Fibroblast of lung (primary cell): Measurements from ENCODE around the gene NHERF2. TPM values are rescaled to one million over a fixed set of nuclear protein-coding genes. Genes with fewer than 3 reads are reported as not detected.

Experiments
- DNase-seq, 2 donors: peaks; one replicate each; pipeline versions ENCODE4 v3.0.0 to v3.0.0-alpha.2; 2010; ENCODE audit warnings: low read depth in 2 of 2
- H2AFZ ChIP-seq: 2 replicates; pipeline ENCODE4 v1.5.1; 2012; ENCODE audit warnings: low read length, control low read depth, inconsistent platforms
- H3K27ac ChIP-seq: 2 replicates; pipeline ENCODE4 v1.5.1; 2011; ENCODE audit warnings: low read length, control low read depth; ENCODE audit not compliant: insufficient read depth
- H3K27me3 ChIP-seq: 2 replicates; pipeline ENCODE4 v1.5.1; 2011; ENCODE audit warnings: mild to moderate bottlenecking, low read length; ENCODE audit not compliant: control insufficient read depth, insufficient read depth
- H3K36me3 ChIP-seq: 2 replicates; pipeline ENCODE4 v1.5.1; 2011; ENCODE audit warnings: low read length; ENCODE audit not compliant: control insufficient read depth, insufficient read depth
- H3K4me1 ChIP-seq: 2 replicates; pipeline ENCODE4 v1.5.1; 2011; ENCODE audit warnings: low read length; ENCODE audit not compliant: control insufficient read depth, insufficient read depth; ENCODE audit errors: extremely low read depth
- H3K4me2 ChIP-seq: 2 replicates; pipeline ENCODE4 v1.5.1; 2011; ENCODE audit warnings: low read length, control low read depth; ENCODE audit not compliant: insufficient read depth; ENCODE audit errors: extremely low read depth
- H3K4me3 ChIP-seq, 4 experiments: fragments of 200-600 bp in 1 of 4; sonication (generic) in 1 of 4; replicated peaks in 1 of 4; 2 replicates each; pipeline ENCODE4 v1.5.1; 2011 to 2016; ENCODE audit warnings: low read length in 4 of 4, low read depth in 3 of 4, mild to moderate bottlenecking in 3 of 4, control low read depth in 2 of 4, inconsistent platforms in 1 of 4, mixed read lengths in 1 of 4; ENCODE audit not compliant: insufficient read depth in 1 of 4; ENCODE audit errors: control extremely low read depth in 1 of 4
- H3K79me2 ChIP-seq: 2 replicates; pipeline ENCODE4 v1.5.1; 2012; ENCODE audit warnings: mild to moderate bottlenecking, low read length, inconsistent platforms; ENCODE audit not compliant: control insufficient read depth, insufficient read depth
- H3K9ac ChIP-seq: 2 replicates; pipeline ENCODE4 v1.5.1; 2011; ENCODE audit warnings: mild to moderate bottlenecking, low read length, control low read depth; ENCODE audit not compliant: insufficient read depth
- H3K9me3 ChIP-seq: 2 replicates; pipeline ENCODE4 v1.5.1; 2012; ENCODE audit warnings: low read depth, low read length; ENCODE audit not compliant: control insufficient read depth, insufficient read depth
- H4K20me1 ChIP-seq: 2 replicates; pipeline ENCODE4 v1.5.1; 2011; ENCODE audit warnings: low read length; ENCODE audit not compliant: control insufficient read depth, insufficient read depth; ENCODE audit errors: extremely low read depth
- CTCF ChIP-seq, 2 donors: IDR thresholded peaks in 1 of 2; conservative IDR thresholded peaks in 1 of 2; 1 replicate in 1 of 2; 2 replicates in 1 of 2; pipeline ENCODE4 v1.5.1; 2011 to 2012; ENCODE audit warnings: low read length in 2 of 2, control low read depth in 1 of 2, inconsistent platforms in 1 of 2, low read depth in 1 of 2, mild to moderate bottlenecking in 1 of 2
- EZH2 ChIP-seq: IDR thresholded peaks from 2 replicates; pipeline ENCODE4 v1.5.1; 2012; ENCODE audit warnings: low read length, control low read depth, mild to moderate bottlenecking; ENCODE audit errors: missing control alignments
- polyA plus RNA-seq, 2 donors: library from polyadenylated mRNA; depleted of rRNA in 1 of 2; stranded (reverse) in 1 of 2; unstranded in 1 of 2; fragments of >200 nt; gene quantifications; 2 replicates each; pipeline ENCODE4 v1.2.1, GENCODE V29; 2011 to 2012; ENCODE audit warnings: missing spikeins in 1 of 2
- total RNA-seq: library from RNA; depleted of rRNA; stranded (reverse); fragments of >200 nt; gene quantifications from 2 replicates; pipeline ENCODE4 v1.2.1, GENCODE V29; 2014

Gene NHERF2
- total and polyA plus RNA-seq, 2 donors (not counting 1 experiment from before 2014, with no cell fraction given), result 21.5 to 38.0 TPM

- Histone ChIP-seq H2AFZ (peak overlapping the region; percentile 62), H3K79me2 (peaks cover 4% of the 10 kb centered on the region), H3K9me3 (no peaks in the 10 kb centered on the region), H3K4me2 (peak overlapping the region; percentile 75), H3K4me1 (peaks cover 18% of the 10 kb centered on the region), H3K4me3 (peak overlapping the region in 2 of 4 experiments; percentile 21 to 44), H4K20me1 (no peaks in the 10 kb centered on the region), H3K36me3 (no peaks in the 10 kb centered on the region), H3K27me3 (peaks cover 8% of the 10 kb centered on the region), H3K9ac (no peak overlapping the region), H3K27ac (no peak overlapping the region)
- peak; percentile 55 to 68 for DNase-seq
- TF ChIP-seq CTCF (conservative IDR thresholded peaks at IDR 0.05 in 1 of 2, IDR thresholded peaks at IDR 0.05 in 1 of 2; ENCODE audit: low read depth in 1 of 2, low read length in 2 of 2) (no peak), EZH2 (no peak)
Observed at GRCh38 chr16:2022723-2023091, 4.0 kb upstream of the NHERF2 start.

GRCh38 chr16:2023092-2024031, 3.3 kb upstream of the NHERF2 start:
- Histone ChIP-seq H3K36me3 (no peaks in the 10 kb centered on the region), H3K79me2 (peaks cover 4% of the 10 kb centered on the region), H3K4me1 (peaks cover 23% of the 10 kb centered on the region), H3K27ac (peak overlapping the region; percentile 43), H3K27me3 (peaks cover 8% of the 10 kb centered on the region), H4K20me1 (no peaks in the 10 kb centered on the region), H3K4me3 (peak overlapping the region in 3 of 4 experiments; percentile 19 to 44 (median 21)), H3K4me2 (peak overlapping the region; percentile 78), H3K9ac (peak overlapping the region; percentile 1), H3K9me3 (no peaks in the 10 kb centered on the region), H2AFZ (peak overlapping the region; percentile 91)
- TF ChIP-seq CTCF (conservative IDR thresholded peaks at IDR 0.05 in 1 of 2, IDR thresholded peaks at IDR 0.05 in 1 of 2; ENCODE audit: low read depth in 1 of 2, low read length in 2 of 2) (peak; percentile 84 to 86), EZH2 (no peak)
- peak; percentile 71 to 84 for DNase-seq

GRCh38 chr16:2024032-2024420, 2.7 kb upstream of the NHERF2 start:
- Histone ChIP-seq H3K4me3 (no peak overlapping the region), H3K27me3 (peaks cover 8% of the 10 kb centered on the region), H3K27ac (no peak overlapping the region), H3K79me2 (peaks cover 4% of the 10 kb centered on the region), H3K4me2 (no peak overlapping the region), H3K9ac (no peak overlapping the region), H3K9me3 (no peaks in the 10 kb centered on the region), H3K4me1 (peaks cover 23% of the 10 kb centered on the region), H2AFZ (no peak overlapping the region), H3K36me3 (no peaks in the 10 kb centered on the region), H4K20me1 (no peaks in the 10 kb centered on the region)
- TF ChIP-seq EZH2 (no peak), CTCF (conservative IDR thresholded peaks at IDR 0.05 in 1 of 2, IDR thresholded peaks at IDR 0.05 in 1 of 2; ENCODE audit: low read depth in 1 of 2, low read length in 2 of 2) (no peak)
- DNase-seq, result no peak
